Natural killer cell (primary cell): ENCODE measurements around the gene TRAT1. TPM values are rescaled to one million over a fixed set of nuclear protein-coding genes. Genes with fewer than 3 reads are reported as not detected.

Experiments
- ATAC-seq, 3 donors: fragments of 150-1000 bp in 2 of 3; fragments of 200-7000 bp in 1 of 3; cut with Tn5 transposase; 1 replicate in 1 of 3; 2 replicates in 2 of 3; pipeline ENCODE4 v1.10.0; 2021; ENCODE audit warnings: mild to moderate bottlenecking in 2 of 3, moderate library complexity in 2 of 3
- DNase-seq, 2 donors: peaks; one replicate each; pipeline versions ENCODE4 v3.0.0 to v3.0.0-alpha.2; 2013 to 2021; ENCODE audit warnings: mixed read lengths in 1 of 2
- H3K27ac ChIP-seq: one replicate; pipeline ENCODE4 v1.5.1; 2013; ENCODE audit warnings: mild to moderate bottlenecking, low read length
- H3K27me3 ChIP-seq: one replicate; pipeline ENCODE4 v1.6.1; 2013; ENCODE audit warnings: low read length; ENCODE audit not compliant: control insufficient read depth, insufficient read depth
- H3K36me3 ChIP-seq: one replicate; pipeline ENCODE4 v1.6.1; 2013; ENCODE audit warnings: low read length; ENCODE audit not compliant: control insufficient read depth, insufficient read depth
- H3K4me1 ChIP-seq: one replicate; pipeline ENCODE4 v1.6.1; 2013; ENCODE audit warnings: low read length; ENCODE audit not compliant: control insufficient read depth, insufficient read depth
- H3K4me3 ChIP-seq: one replicate; pipeline ENCODE4 v1.5.1; 2013; ENCODE audit warnings: low read length
- H3K9me3 ChIP-seq: one replicate; pipeline ENCODE4 v1.6.1; 2013; ENCODE audit warnings: low read length; ENCODE audit not compliant: control insufficient read depth, insufficient read depth
- H3K27ac Mint-ChIP-seq, 2 donors: one replicate each; pipeline ENCODE4 v1.8.0; 2022; ENCODE audit warnings: mild to moderate bottlenecking in 2 of 2, mixed read lengths in 2 of 2, moderate library complexity in 1 of 2
- H3K27me3 Mint-ChIP-seq, 2 donors: one replicate each; pipeline ENCODE4 v1.8.0; 2022; ENCODE audit warnings: low read depth in 2 of 2, mixed read lengths in 2 of 2
- H3K36me3 Mint-ChIP-seq: one replicate; pipeline ENCODE4 v1.8.0; 2022; ENCODE audit warnings: mixed read lengths
- H3K4me1 Mint-ChIP-seq, 2 donors: one replicate each; pipeline ENCODE4 v1.8.0; 2022; ENCODE audit warnings: mixed read lengths in 2 of 2
- H3K4me3 Mint-ChIP-seq: one replicate; pipeline ENCODE4 v1.8.0; 2022; ENCODE audit warnings: mild to moderate bottlenecking, moderate library complexity, mixed read lengths
- H3K9me3 Mint-ChIP-seq, 2 donors: one replicate each; pipeline ENCODE4 v1.8.0; 2022; ENCODE audit warnings: mixed read lengths in 2 of 2
- CTCF ChIP-seq: fragments of 200-600 bp; IDR thresholded peaks from one replicate; pipeline ENCODE4 v1.8.0; 2022; ENCODE audit warnings: antibody characterized with exemption
- WGBS: methylation state at CpG from one replicate; pipeline ENCODE4 v1.1.7; 2013; ENCODE audit warnings: missing lambda C conversion rate; ENCODE audit not compliant: insufficient coverage; 5-methylcytosine and 5-hydroxymethylcytosine counted together
- intact Hi-C: fragments of 100-400 bp; cut with micrococcal nuclease; formaldehyde crosslinking; loops from one replicate; pipeline ENCODE4 v1.14.2; 2022
- total RNA-seq, 4 donors: library from RNA; stranded (reverse); fragments of 120-200 nt in 1 of 4; gene quantifications; one replicate each; pipeline versions ENCODE4 v1.2.3 to v1.2.4, GENCODE V29; 2013 to 2022

Gene TRAT1, protein sequence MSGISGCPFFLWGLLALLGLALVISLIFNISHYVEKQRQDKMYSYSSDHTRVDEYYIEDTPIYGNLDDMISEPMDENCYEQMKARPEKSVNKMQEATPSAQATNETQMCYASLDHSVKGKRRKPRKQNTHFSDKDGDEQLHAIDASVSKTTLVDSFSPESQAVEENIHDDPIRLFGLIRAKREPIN
- 1 to 10 TPM; 1.6 to 9.1 (median 2.4) TPM for total RNA-seq
- total RNA-seq (2013), result 23.4 TPM

DNA sequence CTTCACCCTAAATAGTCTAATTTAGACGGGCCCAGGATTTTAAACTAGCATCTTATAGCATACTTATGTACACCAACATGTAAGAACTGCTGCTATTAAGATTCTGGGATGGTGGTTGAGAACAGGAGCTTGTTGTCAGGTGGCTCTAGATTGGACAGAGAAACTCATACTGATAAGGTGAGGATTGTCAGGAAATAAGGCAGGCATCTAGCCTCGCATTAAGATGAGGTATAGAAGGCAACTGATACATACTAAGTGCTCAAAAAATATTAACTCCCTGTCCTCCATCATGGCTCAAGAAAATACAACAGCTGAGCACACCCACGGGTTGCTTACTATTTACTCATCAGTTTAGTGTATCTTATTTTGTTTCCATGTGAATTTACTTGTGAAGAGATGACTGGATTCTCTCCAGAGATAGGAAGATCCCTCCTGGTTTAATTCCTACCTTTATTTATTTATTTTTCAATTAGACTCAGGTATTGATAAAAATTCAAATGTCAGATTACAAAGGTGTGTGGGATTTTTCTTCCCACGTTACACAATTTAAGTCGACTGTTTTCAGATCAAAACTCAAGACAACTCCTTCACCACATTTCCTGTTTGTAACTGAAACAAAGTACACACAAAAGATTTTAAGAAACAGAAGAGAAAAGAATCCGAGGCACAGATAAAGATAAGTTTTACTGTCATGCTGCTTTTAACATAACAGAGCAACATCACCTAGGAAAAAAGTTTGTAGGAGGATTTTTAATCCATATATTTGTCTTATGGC, at the start of gene TRAT1:
Gene TRAT1 (plus strand): TSS at position 664 of the 775 bp plus-strand sequence. CDS start 142 bp downstream, outside the sequence.
- Histone ChIP-seq H3K27ac (peak within 1 kb of the TSS; percentile 19), H3K4me1 (no peaks in the 10 kb centered on the region), H3K4me3 (peak within 1 kb of the TSS; percentile 42), H3K36me3 (no peaks in the 10 kb centered on the region), H3K27me3 (no peaks in the 10 kb centered on the region), H3K9me3 (no peaks in the 10 kb centered on the region)
- WGBS, result 0% methylated on average over 1 of the region's 6 CpGs
- Mint-ChIP-seq H3K27me3 (peaks cover 0 to 11% of the 10 kb centered on the region in 2 donors), H3K9me3 (no peaks in the 10 kb centered on the region), H3K4me3 (peak within 1 kb of the TSS; percentile 75), H3K36me3 (no peaks in the 10 kb centered on the region), H3K4me1 (peaks cover 15 to 17% of the 10 kb centered on the region in 2 donors), H3K27ac (peak within 1 kb of the TSS; percentile 62 to 65)
- no peak for TF ChIP-seq CTCF
- DNase-seq, result peak in 1 of 2 donors; percentile 62
- no peak for ATAC-seq
- intact Hi-C loops, result no loop called here

GRCh38 chr3:108775649-108776048, 46.9 kb upstream of the TRAT1 start:
- no peaks in the 10 kb centered on the region for H3K4me1 ChIP-seq
- WGBS, result no CpG with 5 or more reads among the region's 1 CpG
- no peak for TF ChIP-seq CTCF
- no peaks in the 10 kb centered on the region for H3K36me3 ChIP-seq
- ATAC-seq (no peak), DNase-seq (no peak)
- H3K27me3 ChIP-seq, result no peaks in the 10 kb centered on the region
- no peak overlapping the region for H3K4me3 ChIP-seq
- H3K4me3 Mint-ChIP-seq, result no peak overlapping the region
- peaks cover 0 to 3% of the 10 kb centered on the region in 2 donors for H3K27me3 Mint-ChIP-seq
- H3K27ac ChIP-seq, result no peak overlapping the region
- no peaks in the 10 kb centered on the region for H3K36me3 Mint-ChIP-seq
- H3K27ac Mint-ChIP-seq, result no peak overlapping the region
- H3K9me3 Mint-ChIP-seq, result no peaks in the 10 kb centered on the region
- no peaks in the 10 kb centered on the region for H3K9me3 ChIP-seq
- H3K4me1 Mint-ChIP-seq, result peaks cover 10 to 11% of the 10 kb centered on the region in 2 donors
- intact Hi-C loops, result no loop called here

GRCh38 chr3:108779496-108779895, 43.1 kb upstream of the TRAT1 start:
- intact Hi-C loops, result no loop called here
- Mint-ChIP-seq H3K4me1 (peaks cover 10 to 12% of the 10 kb centered on the region in 2 donors), H3K9me3 (no peaks in the 10 kb centered on the region), H3K27ac (no peak overlapping the region), H3K36me3 (no peaks in the 10 kb centered on the region), H3K27me3 (peaks cover under 1 to 3% of the 10 kb centered on the region in 2 donors), H3K4me3 (no peak overlapping the region)
- Histone ChIP-seq H3K36me3 (no peaks in the 10 kb centered on the region), H3K4me3 (no peak overlapping the region), H3K9me3 (no peaks in the 10 kb centered on the region), H3K27ac (no peak overlapping the region), H3K4me1 (no peaks in the 10 kb centered on the region), H3K27me3 (no peaks in the 10 kb centered on the region)
- TF ChIP-seq CTCF, result no peak
- 90% methylated on average over 3 of the region's 3 CpGs for WGBS
- DNase-seq (no peak), ATAC-seq (no peak)
